GM19043 (cell line): ENCODE measurements around the gene CEP112.
"Not testable (repeated sequence)": the region's sequence is repeated elsewhere in the genome, so short reads cannot be mapped to it uniquely, and the experiment has no call there.

Experiments
- ATAC-seq: cut with Tn5 transposase; IDR thresholded peaks from one replicate; pipeline ENCODE4 v1.9.1; 2021; ENCODE audit warnings: low read depth; ENCODE audit not compliant: unreplicated experiment

Gene CEP112

DNA sequence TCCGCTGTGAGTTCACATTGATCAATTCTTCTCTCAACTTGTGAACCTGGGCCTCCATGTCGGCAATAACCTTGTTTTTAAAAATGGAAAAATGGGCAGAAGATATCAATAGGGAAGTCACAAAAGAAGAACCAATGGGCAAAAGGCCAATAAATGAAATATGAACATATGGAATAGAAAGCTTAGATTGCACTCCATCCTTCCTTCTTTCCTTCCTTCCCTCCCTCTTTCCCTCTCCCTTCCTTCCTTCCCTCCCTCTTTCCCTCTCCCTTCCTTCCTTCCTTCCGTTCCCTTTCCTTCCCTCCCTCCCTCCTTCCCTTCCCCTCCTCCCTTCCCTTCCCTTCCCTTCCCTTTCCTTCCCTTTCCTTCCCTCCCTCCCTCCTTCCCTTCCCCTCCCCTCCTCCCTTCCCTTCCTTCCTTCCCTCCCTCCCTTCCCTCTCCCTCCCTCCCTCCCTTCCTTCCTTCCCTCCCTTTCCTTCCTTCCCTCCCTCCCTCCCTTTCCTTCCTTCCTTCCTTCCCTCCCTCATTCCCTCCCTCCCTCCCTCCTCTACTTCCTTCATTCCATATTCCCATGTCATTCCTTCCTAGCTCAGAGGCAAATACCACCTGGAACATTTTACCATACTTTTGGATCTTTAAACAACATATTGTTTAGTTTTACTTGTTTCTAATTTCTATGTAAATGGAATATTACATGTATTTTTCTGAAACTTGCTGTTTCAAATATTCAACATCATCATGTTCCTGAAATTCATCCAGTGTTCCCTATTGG is 339.8 kb downstream of the CEP112 start:
- ATAC-seq: no peak

DNA sequence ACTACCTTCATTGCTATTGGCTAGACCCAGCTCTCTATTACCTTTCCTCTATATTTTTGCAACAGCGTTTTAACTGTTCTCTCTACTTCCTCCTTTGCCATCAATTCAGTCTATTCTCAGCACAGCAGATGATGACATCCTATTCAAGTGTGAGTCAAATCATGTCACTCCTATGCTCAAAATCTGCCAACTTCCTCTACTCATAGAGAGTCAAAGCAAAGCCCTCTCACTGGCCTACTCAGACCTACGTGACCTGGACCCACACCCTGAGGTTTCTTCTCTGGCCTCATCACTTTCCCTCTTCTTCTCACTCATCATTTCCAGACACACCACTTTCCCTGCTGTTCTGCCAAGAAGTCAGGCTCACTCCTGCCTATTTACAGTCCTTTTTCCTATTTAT is 341.4 kb downstream of the CEP112 start:
- ATAC-seq: no peak

DNA sequence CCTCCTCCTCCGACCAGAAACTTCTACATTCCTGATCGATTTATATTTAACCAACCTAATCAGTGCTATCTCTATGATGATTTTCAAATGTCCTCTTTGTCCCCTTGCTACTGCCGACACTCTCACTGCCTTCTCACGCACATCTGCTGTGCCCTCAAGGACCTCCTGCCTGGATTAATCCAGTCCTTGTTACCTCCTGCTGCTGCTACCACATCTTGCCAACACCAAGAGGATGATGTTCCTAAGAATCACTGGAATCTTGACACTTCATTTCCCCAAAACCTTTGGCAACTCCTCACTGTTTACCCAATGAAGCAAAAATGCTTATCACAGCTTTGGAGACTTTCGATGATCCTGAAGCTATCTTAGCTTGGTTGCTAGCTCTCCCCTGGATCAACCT is 343.2 kb downstream of the CEP112 start:
- ATAC-seq: no peak

DNA sequence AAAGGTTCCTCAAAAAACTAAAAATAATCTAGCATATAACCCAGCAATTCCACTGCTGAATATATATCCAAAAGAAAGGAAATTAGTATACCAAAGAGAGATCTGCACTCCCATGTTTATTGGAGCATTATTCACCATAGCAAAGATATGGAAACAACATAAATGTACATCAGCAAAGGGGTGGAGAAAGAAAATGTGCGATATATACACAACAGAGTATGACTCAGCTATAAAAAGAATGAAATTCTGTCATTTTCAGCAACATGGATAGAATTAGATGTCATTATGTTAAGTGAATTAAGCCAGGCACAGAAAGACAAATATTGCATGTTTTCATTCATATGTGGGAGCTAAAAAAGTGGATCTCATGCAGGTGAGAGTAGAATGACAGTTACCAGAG is 350.8 kb downstream of the CEP112 start:
- ATAC-seq: no peak

DNA sequence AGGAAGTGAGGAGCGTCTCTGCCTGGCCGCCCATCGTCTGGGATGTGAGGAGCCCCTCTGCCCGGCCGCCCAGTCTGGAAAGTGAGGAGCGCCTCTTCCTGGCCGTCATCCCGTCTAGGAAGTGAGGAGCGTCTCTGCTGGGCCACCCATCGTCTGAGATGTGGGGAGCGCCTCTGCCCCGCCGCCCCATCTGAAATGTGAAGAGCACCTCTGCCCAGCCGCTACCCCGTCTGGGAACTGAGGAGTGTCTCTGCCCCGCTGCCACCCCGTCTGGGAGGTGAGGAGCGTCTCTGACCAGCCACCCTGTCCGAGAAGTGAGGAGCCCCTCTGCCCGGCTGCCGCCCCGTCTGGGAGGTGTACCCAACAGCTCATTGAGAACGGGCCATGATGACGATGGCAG is 354.7 kb downstream of the CEP112 start:
- not testable (repeated sequence) for ATAC-seq

DNA sequence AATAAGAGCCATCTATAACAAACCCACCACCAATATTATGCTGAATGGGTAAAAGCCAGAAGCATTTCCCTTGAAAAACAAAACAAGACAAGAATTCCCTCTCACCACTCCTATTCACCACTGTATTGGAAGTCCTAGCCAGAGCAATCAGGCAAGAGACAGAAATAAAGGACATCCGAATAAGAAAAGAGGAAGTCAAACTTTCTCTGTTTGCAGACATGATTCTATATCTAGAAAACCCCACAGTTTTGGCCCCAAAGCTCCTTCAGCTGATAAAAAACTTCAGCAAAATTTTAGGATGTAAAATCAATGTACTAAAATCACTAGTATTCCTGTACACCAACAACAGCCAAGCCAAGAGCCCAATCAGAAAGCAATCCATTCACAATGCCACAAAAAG is 358.7 kb downstream of the CEP112 start:
- no peak for ATAC-seq

DNA sequence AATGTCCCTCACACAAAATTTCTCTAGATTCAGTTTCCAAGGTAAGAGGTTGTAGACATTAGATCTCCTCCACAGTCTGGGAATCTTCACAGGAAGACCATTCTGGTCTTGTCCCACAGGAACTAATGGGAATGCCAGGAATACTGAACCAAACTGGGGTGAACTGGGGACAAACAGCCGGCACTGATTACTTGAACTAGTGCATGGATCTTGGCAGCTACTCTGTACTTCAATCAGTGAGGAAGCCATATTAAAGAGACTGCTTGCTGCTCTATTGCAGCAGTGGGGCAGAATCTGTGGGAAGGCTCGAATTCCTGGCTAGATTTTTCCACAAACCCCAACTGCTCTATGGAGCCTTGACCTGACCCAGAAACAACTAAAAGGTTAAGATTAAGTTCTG is 361.6 kb downstream of the CEP112 start:
- ATAC-seq: no peak

DNA sequence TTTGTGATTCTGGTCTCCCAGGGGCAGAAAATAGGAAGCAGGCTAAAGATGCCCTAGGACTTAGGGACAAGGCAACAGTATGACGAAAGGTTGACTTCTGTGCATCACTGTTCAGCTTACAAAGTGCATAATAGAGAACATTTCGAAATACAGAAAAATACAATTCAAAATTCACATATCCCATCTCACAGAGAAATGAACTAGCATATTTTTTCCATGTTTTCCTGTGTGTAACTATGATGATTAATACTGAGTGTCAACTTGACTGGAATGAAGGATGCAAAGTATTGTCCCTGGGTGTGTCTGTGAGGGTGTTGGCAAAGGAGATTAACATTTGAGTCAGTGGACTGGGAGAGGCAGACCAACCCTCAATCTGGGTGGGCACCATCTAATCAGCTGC is 365.4 kb downstream of the CEP112 start:
- ATAC-seq: not testable (repeated sequence)

DNA sequence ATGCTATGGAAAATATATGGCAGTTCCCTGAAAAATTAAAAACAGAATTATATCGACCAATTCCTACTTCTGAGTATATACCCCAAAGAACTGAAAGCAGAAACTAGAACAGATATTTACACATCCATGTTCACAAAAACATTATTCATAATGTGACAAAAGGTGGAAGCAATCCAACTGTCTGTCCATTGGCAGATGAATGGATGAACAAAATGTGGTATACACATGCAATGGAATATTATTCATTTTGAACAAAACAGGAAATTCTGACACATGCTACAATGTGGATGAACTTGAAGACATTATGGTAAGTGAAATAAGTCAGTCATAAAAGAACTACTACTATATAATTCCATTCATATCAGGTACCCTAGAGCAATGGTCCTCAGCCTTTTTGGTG is 367.0 kb downstream of the CEP112 start:
- no peak for ATAC-seq

DNA sequence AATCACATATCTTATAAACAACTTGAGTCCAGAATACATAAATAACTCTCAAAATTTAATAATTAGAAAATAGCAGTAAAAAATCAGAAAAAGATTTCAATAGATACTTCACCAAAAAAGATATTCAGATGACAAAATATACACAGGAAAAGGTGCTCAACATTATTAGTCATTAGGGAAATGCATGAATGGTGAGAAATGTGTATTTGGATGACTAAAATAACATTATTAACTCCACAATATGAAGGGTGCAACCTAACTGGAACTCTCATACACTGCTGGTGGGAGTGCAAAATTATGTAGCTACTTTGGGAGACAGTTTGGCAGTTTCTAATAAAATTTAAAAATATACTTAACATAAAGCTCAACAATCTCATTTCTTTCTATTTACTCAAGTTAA is 368.2 kb downstream of the CEP112 start:
- ATAC-seq: no peak

DNA sequence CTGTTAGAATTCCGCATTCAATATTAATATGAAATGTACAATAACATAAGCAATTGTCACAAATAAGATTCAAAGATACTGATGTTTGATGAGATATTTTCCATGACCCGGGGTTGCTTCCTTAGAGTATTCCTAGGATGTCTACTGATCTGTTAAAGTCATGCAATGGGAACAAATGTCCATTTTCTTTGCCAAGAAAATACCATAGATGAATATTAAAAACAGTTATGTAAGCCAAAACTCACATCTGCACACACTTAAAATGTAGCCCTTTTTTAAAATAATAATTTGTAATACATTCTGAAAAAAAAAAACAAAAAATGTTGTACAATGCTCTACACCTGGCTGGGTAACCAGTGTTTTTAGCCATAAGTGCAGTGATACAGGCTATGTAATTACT is 371.1 kb downstream of the CEP112 start:
- ATAC-seq: no peak

DNA sequence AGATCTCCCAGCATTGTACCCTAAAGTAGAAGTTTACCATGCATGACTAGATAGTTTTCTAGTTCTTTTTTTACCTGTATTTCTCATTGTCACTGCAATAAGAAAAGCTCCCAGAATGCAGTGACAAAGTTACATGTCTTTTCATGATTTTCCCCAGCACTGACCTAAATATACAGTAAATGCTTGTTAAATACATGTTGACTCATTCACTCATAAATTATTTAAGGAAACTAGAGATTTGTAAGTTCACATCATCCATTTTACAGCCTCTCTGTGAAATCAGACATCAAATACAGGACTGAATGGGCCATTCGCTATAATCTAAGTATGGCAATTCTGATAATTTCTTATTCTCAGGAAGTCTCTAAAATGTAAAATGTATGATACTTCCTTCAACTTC is 371.6 kb downstream of the CEP112 start:
- ATAC-seq: no peak

DNA sequence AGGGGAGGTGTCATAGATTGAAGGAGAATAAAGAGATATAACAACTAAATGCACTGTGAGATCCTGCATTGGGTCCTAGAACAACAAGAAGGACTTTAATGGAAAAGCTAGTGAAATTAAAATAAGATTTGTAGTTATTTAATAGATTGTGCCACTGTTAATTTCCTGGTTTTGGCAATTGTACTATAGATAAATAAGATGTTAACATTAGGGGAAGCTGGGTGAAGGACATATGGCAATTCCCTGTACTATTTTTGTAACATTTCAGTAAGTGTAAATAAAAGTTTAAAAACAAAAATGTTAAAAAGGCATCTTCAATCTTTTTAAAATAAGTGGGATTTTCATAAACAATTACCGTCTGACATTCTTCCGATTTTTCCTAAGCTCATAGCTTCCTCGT is 372.1 kb downstream of the CEP112 start:
- no peak for ATAC-seq

DNA sequence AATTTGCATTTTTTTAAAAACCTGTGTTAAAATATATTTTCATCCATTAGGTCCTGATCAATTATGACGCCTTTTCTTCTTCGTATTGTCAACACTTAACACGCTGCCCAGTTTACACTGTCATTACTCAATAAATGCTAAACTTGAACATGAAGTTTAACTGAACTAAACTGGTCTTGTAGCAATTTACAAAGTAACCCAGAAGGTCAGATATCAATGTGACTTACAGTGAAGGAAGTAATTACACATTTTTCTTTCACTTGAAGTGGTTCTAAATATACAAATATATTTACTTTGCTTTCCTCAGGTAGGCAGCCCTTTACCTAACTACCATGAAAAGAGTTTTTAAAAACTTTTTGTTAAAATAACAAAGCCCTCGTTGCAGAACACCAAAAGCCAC is 374.0 kb downstream of the CEP112 start:
- ATAC-seq: no peak

DNA sequence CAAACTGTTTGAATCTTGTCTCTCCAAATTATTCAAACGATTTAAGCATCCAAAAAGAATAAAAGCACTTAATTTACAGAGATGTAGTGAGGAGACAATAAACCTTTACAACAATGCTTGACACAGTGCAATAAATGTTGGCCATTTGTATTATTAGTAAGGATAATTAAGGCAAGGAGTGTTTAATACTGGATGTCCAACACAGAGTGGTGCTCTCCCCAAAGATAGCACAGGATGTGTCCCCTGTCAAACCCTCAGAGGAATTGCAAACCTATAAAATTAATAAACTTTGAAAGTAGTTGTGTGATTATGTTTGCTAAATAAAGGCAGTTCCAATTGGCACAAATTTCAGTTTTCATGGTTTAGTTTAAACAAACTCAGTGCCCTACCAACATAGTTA is 377.5 kb downstream of the CEP112 start:
- no peak for ATAC-seq

DNA sequence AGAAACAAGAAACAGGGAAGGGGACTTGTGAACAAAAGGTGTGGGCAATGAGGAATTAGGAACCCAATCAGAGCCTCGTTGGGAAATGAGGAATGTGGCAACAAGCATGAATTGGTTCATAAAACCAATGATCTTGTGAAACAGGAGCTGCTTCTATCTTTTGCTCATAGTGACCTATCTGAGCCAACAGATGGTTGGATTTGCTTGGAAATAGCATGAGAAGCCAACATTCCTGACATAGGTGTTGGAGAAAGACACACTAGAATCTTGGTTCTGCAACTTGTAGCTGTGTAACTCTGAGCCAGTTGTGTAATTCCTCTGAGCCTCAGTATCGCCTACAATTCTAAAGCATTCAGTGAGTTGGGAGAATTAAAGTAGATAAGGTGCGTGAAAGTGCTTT is 378.6 kb downstream of the CEP112 start:
- ATAC-seq: no peak

DNA sequence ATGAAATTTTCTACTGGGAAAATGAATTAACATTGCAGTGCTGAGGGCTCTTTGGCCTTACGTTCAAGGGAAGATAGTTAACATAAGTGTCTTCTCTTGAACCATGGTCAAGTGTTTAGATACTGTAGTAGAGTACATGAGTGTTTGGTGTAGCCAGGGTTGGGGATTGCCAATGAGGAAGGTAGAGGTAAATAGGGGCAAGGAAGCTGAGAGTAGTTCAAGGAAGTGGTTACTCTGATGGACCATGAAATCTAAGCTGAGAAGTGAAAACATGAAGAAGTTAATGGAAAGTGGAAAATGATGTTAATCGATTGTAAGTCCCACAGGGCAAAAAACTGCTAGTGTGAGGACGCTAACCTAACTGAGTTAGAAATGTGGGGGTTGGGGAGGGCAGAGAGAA is 380.9 kb downstream of the CEP112 start:
- ATAC-seq: no peak

DNA sequence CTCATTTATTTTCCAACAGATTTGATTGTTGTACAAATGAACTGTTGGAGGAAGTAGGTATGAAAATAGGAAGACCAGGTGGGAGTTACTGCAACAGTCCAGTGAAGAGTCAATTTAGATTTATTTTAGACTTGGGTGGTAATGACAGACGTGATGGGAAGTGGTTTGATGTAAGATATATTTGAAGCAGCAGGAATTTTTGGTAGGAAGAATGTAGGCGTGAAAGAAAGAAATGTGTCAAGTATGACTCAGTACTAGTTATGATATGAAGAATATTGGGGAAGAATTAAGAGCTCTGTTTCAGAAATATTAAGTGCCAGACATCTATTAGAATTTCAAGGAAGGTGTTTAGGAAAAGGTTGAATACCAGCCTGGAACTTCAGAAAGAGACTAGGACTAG is 382.6 kb downstream of the CEP112 start:
- ATAC-seq: no peak

DNA sequence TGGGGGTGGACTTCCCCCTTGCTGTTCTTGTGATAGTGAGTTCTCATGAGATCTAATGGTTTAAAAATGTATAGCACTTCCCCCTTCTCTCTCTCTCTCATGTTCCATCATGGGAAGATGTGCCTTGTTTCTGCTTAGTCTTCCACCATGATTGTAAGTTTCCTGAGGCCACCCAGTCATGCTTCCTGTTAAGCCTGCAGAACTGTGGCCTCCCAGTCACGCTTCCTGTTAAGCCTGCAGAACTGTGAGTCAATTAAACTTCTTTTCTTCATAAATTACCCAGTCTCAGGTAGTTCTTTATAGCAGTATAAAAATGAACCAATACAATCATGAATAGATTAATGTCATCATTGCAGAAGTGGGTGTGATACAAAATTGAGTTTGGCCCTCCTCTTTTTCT is 383.4 kb downstream of the CEP112 start:
- not testable (repeated sequence) for ATAC-seq

DNA sequence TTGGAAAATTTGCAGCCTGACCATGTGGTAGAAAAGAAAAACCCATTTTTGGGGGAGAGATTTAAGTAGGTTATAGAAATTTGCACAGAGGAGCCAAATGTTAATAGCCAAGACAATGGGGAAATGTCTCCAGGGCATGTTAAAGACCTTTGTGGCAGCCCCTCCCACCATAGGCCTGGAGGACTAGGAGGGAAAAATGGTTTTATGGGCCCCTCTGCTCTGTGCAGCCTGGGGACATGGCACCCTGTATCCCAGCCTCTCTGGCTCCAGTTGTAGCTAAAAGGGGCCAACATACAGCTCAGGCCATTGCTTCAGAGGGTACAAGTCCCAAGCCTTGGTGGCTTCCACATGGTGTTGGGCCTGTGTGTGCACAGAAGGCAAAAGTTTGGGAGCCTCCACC is 384.6 kb downstream of the CEP112 start:
- no peak for ATAC-seq

DNA sequence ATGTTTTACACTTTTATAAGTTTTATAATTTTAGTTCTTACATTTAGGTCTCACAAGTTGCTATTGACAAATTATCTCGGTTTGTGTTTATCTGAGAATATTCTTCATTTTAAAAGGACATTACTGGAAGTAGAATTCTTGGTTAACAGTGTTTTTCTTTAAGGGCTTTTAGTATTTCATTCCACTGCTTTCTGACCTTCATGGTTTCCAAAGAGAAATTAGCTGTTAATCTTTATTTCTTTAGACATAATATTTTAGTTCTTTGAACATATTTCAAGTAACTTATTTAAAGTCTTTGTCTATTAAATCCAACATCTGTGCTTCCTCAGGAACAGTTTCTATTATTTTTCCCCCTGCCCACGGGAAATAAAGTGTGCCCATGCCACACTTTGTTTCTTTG is 390.4 kb downstream of the CEP112 start:
- ATAC-seq: no peak

DNA sequence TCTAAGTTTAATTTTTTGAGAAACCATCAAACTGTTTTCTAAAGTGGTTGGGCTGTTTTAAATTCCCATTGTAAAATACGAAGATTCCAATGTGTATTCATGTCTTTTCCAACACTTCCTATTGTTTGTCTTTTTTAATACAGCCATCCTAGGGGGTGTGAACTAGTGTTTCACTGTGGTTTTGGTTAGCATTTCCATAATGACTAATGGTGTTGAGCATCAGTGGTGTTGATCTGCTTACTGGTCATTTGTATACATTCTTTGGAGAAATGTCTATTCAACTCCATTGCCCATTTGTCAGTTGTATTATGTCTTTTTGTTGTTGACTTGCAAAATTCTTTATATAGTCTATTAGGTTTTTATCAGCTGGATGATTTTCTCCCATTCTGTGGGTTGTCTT is 391.3 kb downstream of the CEP112 start:
- no peak for ATAC-seq

DNA sequence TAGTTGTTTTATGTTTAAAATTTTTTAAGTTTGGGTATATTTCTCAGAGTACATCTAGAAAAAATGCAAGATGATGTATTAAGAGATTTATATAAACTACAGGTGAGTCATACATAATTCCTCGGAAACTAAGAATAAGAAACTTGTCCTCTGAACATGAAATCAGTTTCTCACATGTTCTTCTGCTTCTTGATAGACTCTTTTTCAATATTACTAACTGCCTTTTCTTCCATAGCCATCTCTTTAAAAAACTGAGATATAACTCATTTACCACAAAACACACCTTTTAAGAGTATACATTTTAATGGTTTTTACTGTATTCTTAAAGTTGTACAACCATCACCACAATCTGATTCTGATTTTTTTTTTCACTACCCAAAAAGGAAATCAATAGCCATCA is 392.1 kb downstream of the CEP112 start:
- ATAC-seq: no peak
